HEK293 (cell line): ENCODE data around the gene CCDC50.

Source experiments
- CTCF ChIA-PET: fragments of 350-600 bp; formaldehyde crosslinking; extraction: SDS; loops from one replicate; lab custom pipeline; 2021; ENCODE audit warnings: antibody characterized with exemption; lab: Yijun Ruan, JAX
- POLR2A ChIA-PET: fragments of 300-600 bp; formaldehyde crosslinking; extraction: SDS; loops from one replicate; lab custom pipeline; 2020; ENCODE audit warnings: antibody characterized with exemption, inconsistent platforms; lab: Yijun Ruan, JAX
- H3K27ac ChIP-seq: fragments of 200-500 bp; sonication (Bioruptor generic); 2 replicates; pipeline ENCODE4 v1.5.1; 2014; ENCODE audit warnings: low read depth, low read length, control low read depth, inconsistent platforms; ENCODE audit errors: extremely low read depth
- H3K36me3 ChIP-seq, 2 experiments: fragments of 200-500 bp in 1 of 2; sonication (Bioruptor generic) in 1 of 2; 1 replicate in 1 of 2; 2 replicates in 1 of 2; pipeline ENCODE4 v1.5.1; 2014 to 2017; ENCODE audit warnings: inconsistent platforms in 2 of 2, low read length in 2 of 2; ENCODE audit not compliant: control insufficient read depth in 2 of 2, insufficient read depth in 1 of 2
- H3K4me1 ChIP-seq: fragments of 200-500 bp; sonication (Bioruptor generic); 2 replicates; pipeline ENCODE4 v1.5.1; 2014; ENCODE audit warnings: mild to moderate bottlenecking, low read length, inconsistent platforms; ENCODE audit not compliant: control insufficient read depth, insufficient read depth
- H3K4me3 ChIP-seq: 2 replicates; pipeline ENCODE4 v1.5.1; 2011; ENCODE audit warnings: low read depth, mild to moderate bottlenecking, control low read depth, low read length, moderate library complexity
- H3K9me3 ChIP-seq: fragments of 200-500 bp; sonication (Bioruptor generic); 2 replicates; pipeline ENCODE4 v1.5.1; 2014; ENCODE audit warnings: low read depth, low read length, inconsistent platforms; ENCODE audit not compliant: control insufficient read depth, insufficient read depth
- AEBP2 ChIP-seq: fragments of 450-650 bp; formaldehyde crosslinking; IDR thresholded peaks from 2 replicates; pipeline ENCODE4 v1.5.1; 2016; ENCODE audit warnings: missing biosample characterization, missing genetic modification characterization, borderline replicate concordance
- HIC1 ChIP-seq: fragments of 450-650 bp; formaldehyde crosslinking; IDR thresholded peaks from 2 replicates; pipeline ENCODE4 v1.5.1; 2016; ENCODE audit warnings: missing biosample characterization, missing genetic modification characterization
- INSM2 ChIP-seq: fragments of 450-650 bp; formaldehyde crosslinking; IDR thresholded peaks from 2 replicates; pipeline ENCODE4 v1.5.1; 2016; ENCODE audit warnings: missing biosample characterization, missing genetic modification characterization
- PRDM6 ChIP-seq: fragments of 450-650 bp; formaldehyde crosslinking; IDR thresholded peaks from 2 replicates; pipeline ENCODE4 v1.5.1; 2017; ENCODE audit warnings: missing biosample characterization, missing genetic modification characterization
- SP7 ChIP-seq: fragments of 450-650 bp; formaldehyde crosslinking; IDR thresholded peaks from 2 replicates; pipeline ENCODE4 v1.5.1; 2016; ENCODE audit warnings: missing biosample characterization, missing genetic modification characterization
- ZBTB44 ChIP-seq: fragments of 450-650 bp; IDR thresholded peaks from 2 replicates; pipeline ENCODE4 v1.5.1; 2018; ENCODE audit warnings: missing biosample characterization, mild to moderate bottlenecking, missing genetic modification characterization
- ZNF175 ChIP-seq: fragments of 450-650 bp; formaldehyde crosslinking; IDR thresholded peaks from 2 replicates; pipeline ENCODE4 v1.5.1; 2016; ENCODE audit warnings: missing biosample characterization, missing genetic modification characterization
- ZNF350 ChIP-seq: fragments of 450-650 bp; formaldehyde crosslinking; IDR thresholded peaks from 2 replicates; pipeline ENCODE4 v1.5.0; 2017; ENCODE audit warnings: missing biosample characterization, mild to moderate bottlenecking, missing genetic modification characterization
- ZNF394 ChIP-seq: fragments of 450-650 bp; formaldehyde crosslinking; IDR thresholded peaks from 2 replicates; pipeline ENCODE4 v1.5.1; 2016; ENCODE audit warnings: missing biosample characterization, missing genetic modification characterization, mild to moderate bottlenecking, moderate library complexity, borderline replicate concordance
- ZNF398 ChIP-seq: fragments of 450-650 bp; formaldehyde crosslinking; IDR thresholded peaks from 2 replicates; pipeline ENCODE4 v1.5.1; 2017; ENCODE audit warnings: missing biosample characterization, missing genetic modification characterization
- ZNF629 ChIP-seq: fragments of 450-650 bp; formaldehyde crosslinking; IDR thresholded peaks from 2 replicates; pipeline ENCODE4 v1.5.1; 2017; ENCODE audit warnings: missing biosample characterization, missing genetic modification characterization
- ZNF677 ChIP-seq: fragments of 450-650 bp; IDR thresholded peaks from 2 replicates; pipeline ENCODE4 v1.5.0; 2018; ENCODE audit warnings: missing biosample characterization, mild to moderate bottlenecking, missing genetic modification characterization, moderate library complexity
- ZNF785 ChIP-seq: fragments of 450-650 bp; formaldehyde crosslinking; IDR thresholded peaks from 2 replicates; pipeline ENCODE4 v1.5.1; 2016; ENCODE audit warnings: missing biosample characterization, missing genetic modification characterization
- ZSCAN30 ChIP-seq: fragments of 450-650 bp; IDR thresholded peaks from 2 replicates; pipeline ENCODE4 v1.5.1; 2018; ENCODE audit warnings: missing biosample characterization, mild to moderate bottlenecking, missing genetic modification characterization, moderate library complexity
- ZSCAN5A ChIP-seq: fragments of 450-650 bp; formaldehyde crosslinking; IDR thresholded peaks from 2 replicates; pipeline ENCODE4 v1.5.1; 2016; ENCODE audit warnings: missing biosample characterization, missing genetic modification characterization

Gene CCDC50

GRCh38 chr3:191356631-191357439 lies 27.6 kb downstream of the CCDC50 start (continued):
- TF ChIP-seq ZBTB44 (tag by site-specific recombination) (peak; percentile 39; the same call in 1 of the 2 replicates), INSM2 (tag by site-specific recombination) (peak; percentile 78; the same call in 1 of the 2 replicates), PRDM6 (peak; percentile 92), ZSCAN30 (tag by site-specific recombination) (0 out of 2 replicates have a peak, but pooled peaks have one; percentile 45), ZSCAN5A (tag by site-specific recombination) (no peak), HIC1 (peak; percentile 51; the same call in 1 of the 2 replicates), ZNF398 (tag by site-specific recombination) (no peak), ZNF629 (tag by site-specific recombination) (peak; percentile 53; the same call in 1 of the 2 replicates), AEBP2 (tag by site-specific recombination) (no peak)
- TF ChIP-seq, all 188 proteins: peak for 14

GRCh38 chr3:191357909-191358308 lies 28.7 kb downstream of the CCDC50 start:
- CTCF ChIA-PET = interaction anchor here (0.7 kb wide), 1 partner anchor 15 kb away, joined by 3 read pairs; no protein-coding TSS in a partner anchor
- H3K4me1 ChIP-seq = peaks cover 24% of the 10 kb centered on the region

More at GRCh38 chr3:191357909-191358308, 28.7 kb downstream of the CCDC50 start:
- Histone ChIP-seq H3K9me3 (no peaks in the 10 kb centered on the region), H3K4me3 (no peak overlapping the region), H3K36me3 (peaks cover 5 to 31% of the 10 kb centered on the region in 2 experiments; a peak in 2 of 3 replicates), H3K27ac (no peak overlapping the region)
- TF ChIP-seq ZNF350 (tag by site-specific recombination) (no peak), ZNF677 (tag by site-specific recombination) (no peak), SP7 (tag by site-specific recombination) (no peak), ZNF175 (no peak), ZNF394 (tag by site-specific recombination) (no peak), ZNF785 (tag by site-specific recombination) (no peak)
- POLR2A ChIA-PET = no interaction called here
